Measurements from ENCODE around the gene USP44.

The USP44 gene

DNA sequence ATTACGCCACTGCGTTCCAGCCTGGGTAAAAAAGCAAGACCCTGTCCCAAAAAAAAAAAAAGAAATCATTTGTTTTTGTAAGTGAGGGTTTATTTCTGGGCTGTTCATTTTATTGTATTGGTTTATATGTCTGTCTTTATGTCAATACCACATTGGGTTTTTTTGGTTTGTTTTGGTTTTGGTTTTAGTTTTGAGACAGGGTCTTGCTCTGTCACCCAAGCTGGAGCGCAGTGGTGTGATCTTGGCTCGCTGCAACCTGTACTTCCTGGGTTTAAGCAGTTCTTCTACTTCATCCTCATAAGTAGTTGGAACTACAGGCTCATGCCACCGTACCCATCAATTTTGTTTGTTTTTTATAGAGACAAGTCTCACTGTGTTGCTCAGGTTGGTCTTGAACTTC lies 52.3 kb downstream of the USP44 start:
- TF ChIP-seq ZNF8 (CRISPR knock-in tag; IDR thresholded peaks at IDR 0.05) = no peak
- TF ChIP-seq CREB5 (CRISPR knock-in tag; IDR thresholded peaks at IDR 0.05; ENCODE audit: low read depth) = no peak
- no peak for TF ChIP-seq ISL1 (CRISPR knock-in tag; IDR thresholded peaks at IDR 0.05)
- TF ChIP-seq, protein P1, sequence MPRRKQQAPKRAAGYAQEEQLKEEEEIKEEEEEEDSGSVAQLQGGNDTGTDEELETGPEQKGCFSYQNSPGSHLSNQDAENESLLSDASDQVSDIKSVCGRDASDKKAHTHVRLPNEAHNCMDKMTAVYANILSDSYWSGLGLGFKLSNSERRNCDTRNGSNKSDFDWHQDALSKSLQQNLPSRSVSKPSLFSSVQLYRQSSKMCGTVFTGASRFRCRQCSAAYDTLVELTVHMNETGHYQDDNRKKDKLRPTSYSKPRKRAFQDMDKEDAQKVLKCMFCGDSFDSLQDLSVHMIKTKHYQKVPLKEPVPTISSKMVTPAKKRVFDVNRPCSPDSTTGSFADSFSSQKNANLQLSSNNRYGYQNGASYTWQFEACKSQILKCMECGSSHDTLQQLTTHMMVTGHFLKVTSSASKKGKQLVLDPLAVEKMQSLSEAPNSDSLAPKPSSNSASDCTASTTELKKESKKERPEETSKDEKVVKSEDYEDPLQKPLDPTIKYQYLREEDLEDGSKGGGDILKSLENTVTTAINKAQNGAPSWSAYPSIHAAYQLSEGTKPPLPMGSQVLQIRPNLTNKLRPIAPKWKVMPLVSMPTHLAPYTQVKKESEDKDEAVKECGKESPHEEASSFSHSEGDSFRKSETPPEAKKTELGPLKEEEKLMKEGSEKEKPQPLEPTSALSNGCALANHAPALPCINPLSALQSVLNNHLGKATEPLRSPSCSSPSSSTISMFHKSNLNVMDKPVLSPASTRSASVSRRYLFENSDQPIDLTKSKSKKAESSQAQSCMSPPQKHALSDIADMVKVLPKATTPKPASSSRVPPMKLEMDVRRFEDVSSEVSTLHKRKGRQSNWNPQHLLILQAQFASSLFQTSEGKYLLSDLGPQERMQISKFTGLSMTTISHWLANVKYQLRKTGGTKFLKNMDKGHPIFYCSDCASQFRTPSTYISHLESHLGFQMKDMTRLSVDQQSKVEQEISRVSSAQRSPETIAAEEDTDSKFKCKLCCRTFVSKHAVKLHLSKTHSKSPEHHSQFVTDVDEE (CRISPR knock-in tag; IDR thresholded peaks at IDR 0.05) = no peak
- TF ChIP-seq ESRRG (CRISPR knock-in tag; IDR thresholded peaks at IDR 0.05) = no peak
- ATAC-seq = no peak

DNA sequence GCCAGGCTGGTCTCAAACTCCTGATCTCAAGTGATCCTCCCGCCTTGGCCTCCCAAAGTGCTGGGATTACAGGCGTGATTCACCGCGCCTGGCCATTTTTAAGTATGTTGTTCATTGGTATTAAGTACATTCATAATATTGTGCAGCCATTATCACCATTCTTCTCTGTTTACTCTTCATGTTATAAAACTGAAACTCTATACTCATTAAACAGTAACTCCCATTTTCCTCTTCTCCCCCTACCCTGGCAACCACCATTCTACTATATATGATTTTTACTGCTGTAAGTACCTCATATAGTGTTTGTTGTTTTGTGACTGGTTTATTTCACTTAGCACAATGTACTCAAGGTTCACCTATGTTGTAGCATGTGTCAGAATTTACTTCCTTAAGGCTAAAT lies 54.2 kb downstream of the USP44 start:
- TF ChIP-seq, protein P1 (CRISPR knock-in tag; IDR thresholded peaks at IDR 0.05) = no peak
- TF ChIP-seq POU6F1 (CRISPR knock-in tag; IDR thresholded peaks at IDR 0.05; ENCODE audit: borderline replicate concordance, low read depth) = no peak
- no peak for TF ChIP-seq ZFP30 (CRISPR knock-in tag; IDR thresholded peaks at IDR 0.05)
- TF ChIP-seq ZFP3 (CRISPR knock-in tag; IDR thresholded peaks at IDR 0.05) = no peak
- no peak for TF ChIP-seq PPARA (CRISPR knock-in tag; IDR thresholded peaks at IDR 0.05; ENCODE audit: borderline replicate concordance)
- TF ChIP-seq, protein P2, sequence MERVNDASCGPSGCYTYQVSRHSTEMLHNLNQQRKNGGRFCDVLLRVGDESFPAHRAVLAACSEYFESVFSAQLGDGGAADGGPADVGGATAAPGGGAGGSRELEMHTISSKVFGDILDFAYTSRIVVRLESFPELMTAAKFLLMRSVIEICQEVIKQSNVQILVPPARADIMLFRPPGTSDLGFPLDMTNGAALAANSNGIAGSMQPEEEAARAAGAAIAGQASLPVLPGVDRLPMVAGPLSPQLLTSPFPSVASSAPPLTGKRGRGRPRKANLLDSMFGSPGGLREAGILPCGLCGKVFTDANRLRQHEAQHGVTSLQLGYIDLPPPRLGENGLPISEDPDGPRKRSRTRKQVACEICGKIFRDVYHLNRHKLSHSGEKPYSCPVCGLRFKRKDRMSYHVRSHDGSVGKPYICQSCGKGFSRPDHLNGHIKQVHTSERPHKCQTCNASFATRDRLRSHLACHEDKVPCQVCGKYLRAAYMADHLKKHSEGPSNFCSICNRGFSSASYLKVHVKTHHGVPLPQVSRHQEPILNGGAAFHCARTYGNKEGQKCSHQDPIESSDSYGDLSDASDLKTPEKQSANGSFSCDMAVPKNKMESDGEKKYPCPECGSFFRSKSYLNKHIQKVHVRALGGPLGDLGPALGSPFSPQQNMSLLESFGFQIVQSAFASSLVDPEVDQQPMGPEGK (CRISPR knock-in tag; IDR thresholded peaks at IDR 0.05; ENCODE audit: borderline replicate concordance) = no peak
- no peak for TF ChIP-seq CSDC2 (CRISPR knock-in tag; IDR thresholded peaks at IDR 0.05)
- no peak for TF ChIP-seq ZNF565 (CRISPR knock-in tag; conservative IDR thresholded peaks at IDR 0.05; ENCODE audit: low read depth)
- no peak for TF ChIP-seq GLIS3 (CRISPR knock-in tag; IDR thresholded peaks at IDR 0.05)
- TF ChIP-seq ARNTL (CRISPR knock-in tag; IDR thresholded peaks at IDR 0.05; ENCODE audit: borderline replicate concordance, low read depth) = no peak
- no peak for ATAC-seq

- ATAC-seq = no peak
- no peak for TF ChIP-seq ZNF70 (CRISPR knock-in tag; IDR thresholded peaks at IDR 0.05)
- no peak for TF ChIP-seq SNAI2 (CRISPR knock-in tag; IDR thresholded peaks at IDR 0.05)
- TF ChIP-seq, protein P1 (CRISPR knock-in tag; IDR thresholded peaks at IDR 0.05) = no peak
- TF ChIP-seq OSR1 (CRISPR knock-in tag; IDR thresholded peaks at IDR 0.05) = no peak
- no peak for TF ChIP-seq PPARA (CRISPR knock-in tag; IDR thresholded peaks at IDR 0.05; ENCODE audit: borderline replicate concordance)
- TF ChIP-seq TOX (CRISPR knock-in tag; IDR thresholded peaks at IDR 0.05; ENCODE audit: borderline replicate concordance) = no peak
- TF ChIP-seq ESRRG (CRISPR knock-in tag; IDR thresholded peaks at IDR 0.05) = no peak
- TF ChIP-seq, protein P3, sequence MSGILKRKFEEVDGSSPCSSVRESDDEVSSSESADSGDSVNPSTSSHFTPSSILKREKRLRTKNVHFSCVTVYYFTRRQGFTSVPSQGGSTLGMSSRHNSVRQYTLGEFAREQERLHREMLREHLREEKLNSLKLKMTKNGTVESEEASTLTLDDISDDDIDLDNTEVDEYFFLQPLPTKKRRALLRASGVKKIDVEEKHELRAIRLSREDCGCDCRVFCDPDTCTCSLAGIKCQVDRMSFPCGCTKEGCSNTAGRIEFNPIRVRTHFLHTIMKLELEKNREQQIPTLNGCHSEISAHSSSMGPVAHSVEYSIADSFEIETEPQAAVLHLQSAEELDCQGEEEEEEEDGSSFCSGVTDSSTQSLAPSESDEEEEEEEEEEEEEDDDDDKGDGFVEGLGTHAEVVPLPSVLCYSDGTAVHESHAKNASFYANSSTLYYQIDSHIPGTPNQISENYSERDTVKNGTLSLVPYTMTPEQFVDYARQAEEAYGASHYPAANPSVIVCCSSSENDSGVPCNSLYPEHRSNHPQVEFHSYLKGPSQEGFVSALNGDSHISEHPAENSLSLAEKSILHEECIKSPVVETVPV (CRISPR knock-in tag; IDR thresholded peaks at IDR 0.05) = no peak
- no peak for TF ChIP-seq ZFP30 (CRISPR knock-in tag; IDR thresholded peaks at IDR 0.05)
- no peak for TF ChIP-seq ARNTL (CRISPR knock-in tag; IDR thresholded peaks at IDR 0.05; ENCODE audit: borderline replicate concordance, low read depth)
- TF ChIP-seq BACH2 (CRISPR knock-in tag; IDR thresholded peaks at IDR 0.05; ENCODE audit: borderline replicate concordance) = no peak
- TF ChIP-seq ISL1 (CRISPR knock-in tag; IDR thresholded peaks at IDR 0.05) = no peak
- TF ChIP-seq ZNF8 (CRISPR knock-in tag; IDR thresholded peaks at IDR 0.05) = no peak
These were observed 55.8 kb downstream of the USP44 start for GRCh38 chr12:95495433-95495832.

Measured in SK-N-SH treated with all-trans-retinoic acid at 6 μM for 48 hours (cell line).